DND-41 (cell line): ENCODE data around the gene ZACN.
A peak's percentile ranks its signal among the peaks of the same experiment; 100 is the strongest.

Experiments
- ATAC-seq: fragments of 200-7000 bp; cut with Tn5 transposase; 3 replicates; pipeline ENCODE4 v1.9.1; 2021; ENCODE audit warnings: low read depth; ENCODE audit not compliant: insufficient read depth
- DNase-seq: peaks from one replicate; pipeline ENCODE4 v3.0.0-alpha.2; 2020
- H2AFZ ChIP-seq: 2 replicates; pipeline ENCODE4 v1.6.0; 2012; ENCODE audit warnings: low read depth, low read length
- H3K27ac ChIP-seq: 2 replicates; pipeline ENCODE4 v1.5.1; 2012; ENCODE audit warnings: low read length, inconsistent platforms
- H3K27me3 ChIP-seq: fragments of 200-600 bp; sonication (generic); 2 replicates; pipeline ENCODE4 v1.6.0; 2012; ENCODE audit warnings: low read length, mild to moderate bottlenecking, inconsistent platforms; ENCODE audit not compliant: insufficient read depth, poor library complexity
- H3K36me3 ChIP-seq: 2 replicates; pipeline ENCODE4 v1.5.1; 2012; ENCODE audit warnings: low read length, inconsistent platforms; ENCODE audit not compliant: insufficient read depth
- H3K4me1 ChIP-seq: 2 replicates; pipeline ENCODE4 v1.5.1; 2012; ENCODE audit warnings: mild to moderate bottlenecking, low read length; ENCODE audit not compliant: insufficient read depth
- H3K4me2 ChIP-seq: 2 replicates; pipeline ENCODE4 v1.6.0; 2012; ENCODE audit warnings: mild to moderate bottlenecking, moderate library complexity, low read length, inconsistent platforms; ENCODE audit not compliant: insufficient read depth
- H3K4me3 ChIP-seq, 2 experiments: fragments of 200-600 bp in 1 of 2; shearing (Covaris generic) in 1 of 2; 2 replicates each; pipeline ENCODE4 v1.5.1; 2012 to 2016; ENCODE audit warnings: inconsistent platforms in 2 of 2, low read length in 2 of 2, mild to moderate bottlenecking in 2 of 2, low read depth in 1 of 2, moderate library complexity in 1 of 2
- H3K79me2 ChIP-seq: 2 replicates; pipeline ENCODE4 v1.6.0; 2012; ENCODE audit warnings: low read length, inconsistent platforms; ENCODE audit not compliant: insufficient read depth
- H3K9ac ChIP-seq: 2 replicates; pipeline ENCODE4 v1.6.0; 2012; ENCODE audit warnings: low read depth, mild to moderate bottlenecking, inconsistent platforms, low read length, moderate library complexity
- H3K9me3 ChIP-seq: 2 replicates; pipeline ENCODE4 v1.5.1; 2012; ENCODE audit warnings: low read length, moderate library complexity, mild to moderate bottlenecking, inconsistent platforms; ENCODE audit not compliant: insufficient read depth, severe bottlenecking
- H4K20me1 ChIP-seq: 2 replicates; pipeline ENCODE4 v1.6.0; 2012; ENCODE audit warnings: low read length; ENCODE audit not compliant: insufficient read depth
- EZH2 ChIP-seq: IDR thresholded peaks from 3 replicates; pipeline ENCODE4 v1.6.1; 2012; ENCODE audit warnings: borderline replicate concordance, low read depth, mild to moderate bottlenecking, moderate library complexity, low read length, inconsistent platforms; ENCODE audit not compliant: severe bottlenecking
- TF ChIP-seq, protein P1 (sequence below): IDR thresholded peaks from 2 replicates; pipeline ENCODE4 v1.5.1; 2012; ENCODE audit warnings: borderline replicate concordance, low read length, moderate library complexity, mild to moderate bottlenecking; ENCODE audit not compliant: poor library complexity, severe bottlenecking; ENCODE audit errors: extremely low read depth

ZACN gene

DNA sequence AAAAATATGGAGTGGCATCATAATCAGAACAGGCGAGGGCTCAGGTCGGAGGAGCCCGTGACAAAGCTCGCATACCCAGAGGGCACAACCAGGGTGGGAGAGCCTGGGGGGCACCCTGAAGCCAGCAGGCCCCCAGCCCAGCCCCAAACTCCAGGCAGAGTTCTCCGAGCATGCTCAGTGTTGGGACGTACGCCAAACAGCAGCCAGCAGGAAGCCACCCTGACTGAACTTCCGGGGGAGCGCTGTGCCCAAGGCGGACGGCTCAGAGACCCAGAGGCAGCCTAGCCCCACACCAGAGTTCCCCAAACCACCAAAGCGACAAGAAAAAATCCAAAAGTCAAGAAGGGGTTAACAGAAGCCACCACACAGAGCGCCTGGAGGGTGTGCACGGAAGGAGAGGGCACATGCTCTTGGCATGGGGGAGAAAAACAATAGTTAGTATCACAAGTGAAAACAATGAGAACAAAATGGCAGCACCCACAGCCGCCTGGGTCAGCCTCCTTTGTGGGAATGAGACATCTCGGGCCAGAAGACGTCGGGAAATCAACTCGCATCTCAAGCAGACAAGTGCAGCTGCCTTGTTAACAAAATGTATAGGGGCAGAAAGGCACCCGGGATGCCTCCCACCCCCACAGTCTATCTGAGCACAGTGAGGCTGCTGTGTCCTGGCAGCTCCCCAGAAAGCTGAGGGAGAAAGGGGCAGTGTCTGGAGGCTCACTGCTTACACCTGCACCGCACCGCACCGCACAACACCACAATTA is 12.7 kb downstream of the ZACN start:
- H3K36me3 ChIP-seq = peaks cover 92% of the 10 kb centered on the region
- no peak overlapping the region for H3K9ac ChIP-seq
- ATAC-seq (no peak), DNase-seq (no peak)
- no peaks in the 10 kb centered on the region for H3K79me2 ChIP-seq
- no peaks in the 10 kb centered on the region for H3K27me3 ChIP-seq
- no peak overlapping the region for H3K4me3 ChIP-seq
- TF ChIP-seq, protein P1, sequence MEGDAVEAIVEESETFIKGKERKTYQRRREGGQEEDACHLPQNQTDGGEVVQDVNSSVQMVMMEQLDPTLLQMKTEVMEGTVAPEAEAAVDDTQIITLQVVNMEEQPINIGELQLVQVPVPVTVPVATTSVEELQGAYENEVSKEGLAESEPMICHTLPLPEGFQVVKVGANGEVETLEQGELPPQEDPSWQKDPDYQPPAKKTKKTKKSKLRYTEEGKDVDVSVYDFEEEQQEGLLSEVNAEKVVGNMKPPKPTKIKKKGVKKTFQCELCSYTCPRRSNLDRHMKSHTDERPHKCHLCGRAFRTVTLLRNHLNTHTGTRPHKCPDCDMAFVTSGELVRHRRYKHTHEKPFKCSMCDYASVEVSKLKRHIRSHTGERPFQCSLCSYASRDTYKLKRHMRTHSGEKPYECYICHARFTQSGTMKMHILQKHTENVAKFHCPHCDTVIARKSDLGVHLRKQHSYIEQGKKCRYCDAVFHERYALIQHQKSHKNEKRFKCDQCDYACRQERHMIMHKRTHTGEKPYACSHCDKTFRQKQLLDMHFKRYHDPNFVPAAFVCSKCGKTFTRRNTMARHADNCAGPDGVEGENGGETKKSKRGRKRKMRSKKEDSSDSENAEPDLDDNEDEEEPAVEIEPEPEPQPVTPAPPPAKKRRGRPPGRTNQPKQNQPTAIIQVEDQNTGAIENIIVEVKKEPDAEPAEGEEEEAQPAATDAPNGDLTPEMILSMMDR = no peak
- no peak for TF ChIP-seq EZH2
- H2AFZ ChIP-seq = no peak overlapping the region
- no peak overlapping the region for H3K4me2 ChIP-seq
- no peaks in the 10 kb centered on the region for H3K9me3 ChIP-seq
- H3K4me1 ChIP-seq = no peaks in the 10 kb centered on the region
- H3K27ac ChIP-seq = no peak overlapping the region; the same call in 1 of the 2 replicates
- no peaks in the 10 kb centered on the region for H4K20me1 ChIP-seq

DNA sequence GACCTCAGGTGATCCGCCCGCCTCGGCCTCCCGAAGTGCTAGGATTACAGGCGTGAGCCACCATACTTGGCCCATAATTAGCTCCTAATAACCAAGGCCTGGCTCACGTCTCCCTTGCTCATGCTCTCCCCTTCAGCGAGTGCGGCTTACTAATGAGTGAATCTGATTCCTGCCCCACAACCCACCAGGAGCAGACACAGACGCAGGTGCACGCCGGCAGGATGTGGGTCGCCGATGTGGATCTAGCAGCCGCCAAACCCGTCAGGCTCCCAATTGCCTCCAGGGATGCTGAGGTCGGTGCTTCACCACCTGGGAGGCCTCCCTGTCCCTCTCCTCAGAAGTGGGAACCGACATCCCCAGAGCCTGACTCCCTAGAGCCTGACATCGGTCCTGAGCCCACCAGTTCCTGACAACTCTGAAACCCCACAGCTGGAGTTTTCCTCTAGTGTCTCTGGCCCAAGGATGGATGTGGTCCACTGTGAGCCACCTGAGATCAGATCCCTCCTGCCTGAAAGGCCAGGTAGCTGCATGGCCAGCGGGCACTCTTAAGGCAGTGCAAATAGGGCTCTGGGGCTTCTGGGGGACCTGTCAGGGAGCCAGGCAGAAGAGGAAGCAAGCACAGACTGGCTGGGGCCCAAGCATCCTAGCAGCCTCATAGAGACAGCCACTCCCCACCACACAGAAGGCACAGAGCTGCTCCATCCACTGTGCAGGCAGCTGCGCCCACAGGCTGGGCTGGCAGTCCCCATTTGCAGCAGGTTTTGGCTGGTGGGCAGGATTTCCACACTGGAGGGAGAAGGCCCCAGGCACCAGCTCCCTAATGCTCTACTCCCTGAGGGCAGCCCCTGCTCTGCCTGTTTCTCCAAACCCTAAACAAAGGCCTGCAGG is 13.8 kb downstream of the ZACN start:
- H3K4me1 ChIP-seq = no peaks in the 10 kb centered on the region

DNA sequence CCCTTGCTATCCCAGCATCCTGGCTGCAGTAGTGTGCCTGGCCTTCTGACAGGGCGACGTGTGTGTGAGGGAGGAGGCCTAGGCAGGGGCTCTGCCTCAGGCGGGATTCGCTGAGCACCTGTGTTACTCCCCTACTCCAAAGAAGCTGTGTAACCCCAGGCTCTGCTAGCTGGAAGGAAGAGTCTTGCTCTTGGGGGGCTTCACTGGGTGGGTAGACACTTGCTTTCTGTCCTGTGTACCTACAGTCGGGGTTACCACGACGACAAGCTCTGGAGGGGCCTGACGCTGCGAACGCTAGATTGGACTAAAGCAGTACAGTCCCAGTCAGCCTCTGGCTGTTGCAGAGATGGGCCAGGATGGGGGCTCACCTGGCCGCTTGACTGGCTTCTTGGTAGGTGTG is 15.1 kb downstream of the ZACN start:
- Histone ChIP-seq H3K4me2 (no peak overlapping the region), H3K9ac (no peak overlapping the region), H3K9me3 (no peaks in the 10 kb centered on the region), H4K20me1 (no peaks in the 10 kb centered on the region), H3K4me3 (no peak overlapping the region), H3K36me3 (peaks cover 86% of the 10 kb centered on the region), H3K79me2 (no peaks in the 10 kb centered on the region), H2AFZ (no peak overlapping the region), H3K27ac (no peak overlapping the region), H3K27me3 (no peaks in the 10 kb centered on the region), H3K4me1 (no peaks in the 10 kb centered on the region)
- no peak for ATAC-seq
- TF ChIP-seq, protein P1 = no peak
- no peak for TF ChIP-seq EZH2
- DNase-seq = no peak

More for the DNA sequence above, 13.8 kb downstream of the ZACN start:
- no peaks in the 10 kb centered on the region for H3K79me2 ChIP-seq
- ATAC-seq (peak; percentile 20; the same call in 1 of the 3 replicates), DNase-seq (no peak)
- no peaks in the 10 kb centered on the region for H3K9me3 ChIP-seq
- no peak overlapping the region for H3K4me2 ChIP-seq
- peaks cover 92% of the 10 kb centered on the region for H3K36me3 ChIP-seq
- H3K27me3 ChIP-seq = no peaks in the 10 kb centered on the region
- no peak overlapping the region for H2AFZ ChIP-seq
- TF ChIP-seq, protein P1 = no peak
- no peak for TF ChIP-seq EZH2
- H3K9ac ChIP-seq = no peak overlapping the region
- no peaks in the 10 kb centered on the region for H4K20me1 ChIP-seq
- no peak overlapping the region; the same call in 1 of the 2 replicates for H3K27ac ChIP-seq
- no peak overlapping the region for H3K4me3 ChIP-seq
